Measurements from ENCODE around the gene BICRA. TPM values are rescaled to one million over a fixed set of nuclear protein-coding genes. Genes with fewer than 3 reads are reported as not detected.

Gene BICRA
- polyA plus RNA-seq, 1 of the 3 experiments (the other 2 are of a cell fraction), result 1.4 TPM

DNA sequence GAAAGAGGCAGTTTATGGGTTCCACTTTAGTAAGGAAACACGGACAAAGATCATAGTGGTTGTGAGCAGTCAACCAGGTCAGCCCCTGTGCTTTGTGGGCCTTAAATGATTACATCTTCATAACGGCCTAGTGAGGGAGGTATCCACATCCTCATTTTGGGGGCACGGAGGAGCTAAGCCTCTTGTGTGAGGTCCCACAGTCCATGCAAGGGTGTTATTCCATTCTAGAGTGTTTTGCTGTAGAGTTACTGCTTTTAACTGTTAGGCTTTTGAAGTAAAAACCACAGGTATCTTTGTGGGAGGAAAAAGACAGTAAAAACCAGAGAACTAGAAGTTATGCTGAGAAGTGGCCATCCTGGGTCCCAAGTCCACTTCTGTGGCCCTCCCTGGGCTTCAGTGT is 140.4 kb downstream of the BICRA start:
- no peak overlapping the region for H2AFZ ChIP-seq (ENCODE audit: low read depth)
- H3K79me2 ChIP-seq (ENCODE audit: insufficient read depth), result peaks cover 41% of the 10 kb centered on the region
- H3K9me2 ChIP-seq, result no peaks in the 10 kb centered on the region
- H3K9ac ChIP-seq, result no peak overlapping the region
- no peak overlapping the region for H3K27ac ChIP-seq (ENCODE audit: low read depth in 2 of 2, low read length in 1 of 2)
- H3K9me3 ChIP-seq, result no peaks in the 10 kb centered on the region
- no peak for TF ChIP-seq MXI1 (IDR thresholded peaks at IDR 0.05; ENCODE audit: low read depth, low read length)
- TF ChIP-seq, protein P1, sequence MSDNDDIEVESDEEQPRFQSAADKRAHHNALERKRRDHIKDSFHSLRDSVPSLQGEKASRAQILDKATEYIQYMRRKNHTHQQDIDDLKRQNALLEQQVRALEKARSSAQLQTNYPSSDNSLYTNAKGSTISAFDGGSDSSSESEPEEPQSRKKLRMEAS (IDR thresholded peaks at IDR 0.05; ENCODE audit: low read depth), result no peak
- TF ChIP-seq EP300 (IDR thresholded peaks at IDR 0.05; ENCODE audit: borderline replicate concordance in 1 of 2, low read depth in 1 of 2, low read length in 1 of 2), result no peak
- TF ChIP-seq, protein P2, sequence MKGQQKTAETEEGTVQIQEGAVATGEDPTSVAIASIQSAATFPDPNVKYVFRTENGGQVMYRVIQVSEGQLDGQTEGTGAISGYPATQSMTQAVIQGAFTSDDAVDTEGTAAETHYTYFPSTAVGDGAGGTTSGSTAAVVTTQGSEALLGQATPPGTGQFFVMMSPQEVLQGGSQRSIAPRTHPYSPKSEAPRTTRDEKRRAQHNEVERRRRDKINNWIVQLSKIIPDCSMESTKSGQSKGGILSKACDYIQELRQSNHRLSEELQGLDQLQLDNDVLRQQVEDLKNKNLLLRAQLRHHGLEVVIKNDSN (IDR thresholded peaks at IDR 0.05; ENCODE audit: borderline replicate concordance, low read depth), result no peak
- TF ChIP-seq YY1 (IDR thresholded peaks at IDR 0.05; ENCODE audit: low read depth), result no peak
- TF ChIP-seq FOXM1 (IDR thresholded peaks at IDR 0.05; ENCODE audit: low read depth), result no peak
- no peak for TF ChIP-seq TEAD4 (IDR thresholded peaks at IDR 0.05; ENCODE audit: borderline replicate concordance, insufficient read depth)
- TF ChIP-seq JUND (IDR thresholded peaks at IDR 0.05), result no peak
- TF ChIP-seq POLR2AphosphoS5 (IDR thresholded peaks at IDR 0.05; ENCODE audit: low read depth, low read length), result no peak
- no peak for TF ChIP-seq GATA2 (CRISPR knock-in tag; IDR thresholded peaks at IDR 0.05)
- TF ChIP-seq EZH2phosphoT487 (IDR thresholded peaks at IDR 0.05; ENCODE audit: borderline replicate concordance, low read depth), result no peak
- no peak for TF ChIP-seq NFIC (IDR thresholded peaks at IDR 0.05; ENCODE audit: borderline replicate concordance)
- no peak for TF ChIP-seq GABPA (IDR thresholded peaks at IDR 0.05; ENCODE audit: low read depth)
- peaks cover 5% of the 10 kb centered on the region for H3F3A ChIP-seq (replicated peaks; ENCODE audit: insufficient read depth)
- ChIA-PET CTCF (interaction anchor here (0.7 kb wide), 1 partner anchor 36 kb away, joined by 4 read pairs; no protein-coding TSS in a partner anchor), POLR2A (no interaction called here)
- H3K4me1 ChIP-seq (ENCODE audit: control insufficient read depth in 1 of 2, insufficient read depth in 2 of 2, low read depth in 1 of 2, low read length in 1 of 2), result peaks cover 4 to 5% of the 10 kb centered on the region in 2 experiments; a peak in 1 of 4 replicates
- DNase-seq, result no peak
- WGBS (ENCODE audit: low lambda C conversion rate), result 92% methylated on average over 3 of the region's 3 CpGs
- no peak overlapping the region for H3K4me3 ChIP-seq (ENCODE audit: low read depth in 2 of 2, low read length in 1 of 2)
- no peaks in the 10 kb centered on the region for H3K27me3 ChIP-seq (ENCODE audit: insufficient read depth)
- H4K20me1 ChIP-seq (ENCODE audit: insufficient read depth), result peaks cover 10% of the 10 kb centered on the region; the same call in 1 of the 2 replicates
- no peak overlapping the region for H3K4me2 ChIP-seq
- peaks cover 46 to 53% of the 10 kb centered on the region in 2 experiments for H3K36me3 ChIP-seq (replicated peaks in 1 of 2; ENCODE audit: control insufficient read depth in 1 of 2, insufficient read depth in 2 of 2, low read length in 1 of 2)

DNA sequence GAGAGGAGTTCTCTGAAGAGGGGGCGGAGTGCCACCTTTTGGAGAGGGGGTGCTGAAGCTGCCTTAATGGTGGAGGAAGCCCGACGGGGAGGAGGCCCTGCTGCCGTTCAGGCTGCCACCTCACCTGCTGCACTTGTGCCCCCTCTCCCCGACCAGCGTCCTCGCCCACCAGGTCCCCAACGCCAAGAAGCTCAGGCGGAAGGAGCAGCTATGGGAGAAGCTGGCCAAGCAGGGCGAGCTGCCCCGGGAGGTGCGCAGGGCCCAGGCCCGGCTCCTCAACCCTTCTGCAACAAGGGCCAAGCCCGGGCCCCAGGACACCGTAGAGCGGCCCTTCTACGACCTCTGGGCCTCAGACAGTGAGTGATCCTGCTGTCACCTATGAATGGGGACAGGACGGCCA is 141.8 kb downstream of the BICRA start:
- POLR2A ChIA-PET, result no interaction called here

More for the DNA sequence above, 141.8 kb downstream of the BICRA start:
- no peaks in the 10 kb centered on the region for H3K9me3 ChIP-seq
- peaks cover 10% of the 10 kb centered on the region; the same call in 1 of the 2 replicates for H4K20me1 ChIP-seq (ENCODE audit: insufficient read depth)
- H3F3A ChIP-seq (replicated peaks; ENCODE audit: insufficient read depth), result no peaks in the 10 kb centered on the region
- H3K27me3 ChIP-seq (ENCODE audit: insufficient read depth), result no peaks in the 10 kb centered on the region
- no peak overlapping the region for H3K27ac ChIP-seq (ENCODE audit: low read depth in 2 of 2, low read length in 1 of 2)
- peaks cover 46 to 63% of the 10 kb centered on the region in 2 experiments for H3K36me3 ChIP-seq (replicated peaks in 1 of 2; ENCODE audit: control insufficient read depth in 1 of 2, insufficient read depth in 2 of 2, low read length in 1 of 2)
- H3K9ac ChIP-seq, result no peak overlapping the region
- H2AFZ ChIP-seq (ENCODE audit: low read depth), result no peak overlapping the region
- 90% methylated on average over 9 of the region's 18 CpGs for WGBS (ENCODE audit: low lambda C conversion rate)
- no peaks in the 10 kb centered on the region for H3K9me2 ChIP-seq
- no peak overlapping the region for H3K4me3 ChIP-seq (ENCODE audit: low read depth in 2 of 2, low read length in 1 of 2)
- DNase-seq, result no peak
- peaks cover 4 to 5% of the 10 kb centered on the region in 2 experiments; a peak in 1 of 4 replicates for H3K4me1 ChIP-seq (ENCODE audit: control insufficient read depth in 1 of 2, insufficient read depth in 2 of 2, low read depth in 1 of 2, low read length in 1 of 2)
- no peak for TF ChIP-seq NFIC (IDR thresholded peaks at IDR 0.05; ENCODE audit: borderline replicate concordance)
- no peak for TF ChIP-seq FOXM1 (IDR thresholded peaks at IDR 0.05; ENCODE audit: low read depth)
- no peak for TF ChIP-seq FOSL2 (IDR thresholded peaks at IDR 0.05; ENCODE audit: borderline replicate concordance, low read depth)
- H3K4me2 ChIP-seq, result no peak overlapping the region
- peaks cover 41% of the 10 kb centered on the region for H3K79me2 ChIP-seq (ENCODE audit: insufficient read depth)
- CTCF ChIA-PET, result interaction anchor here (0.6 to 2.8 kb wide), 6 partner anchors 15 to 446 kb away, joined by 3 to 14 read pairs (median 4); no protein-coding TSS in a partner anchor

Data from SK-N-SH (cell line).